ENCODE results near the gene ART5.

ART5 gene

GRCh38 chr11:3641701-3642070, at the start of gene ART5:
Gene ART5, minus strand, starts transcription at chr11:3641992. Its CDS starts 130 bp downstream, at chr11:3641862.
- DNase-seq (ENCODE audit: low read depth): no peak

- no peak for DNase-seq (ENCODE audit: low read depth)
These were observed 45.0 kb upstream of the ART5 start for GRCh38 chr11:3686751-3687150.

- no peak for DNase-seq (ENCODE audit: low read depth)
These were observed 44.1 kb upstream of the ART5 start for GRCh38 chr11:3685923-3686322.

DNA sequence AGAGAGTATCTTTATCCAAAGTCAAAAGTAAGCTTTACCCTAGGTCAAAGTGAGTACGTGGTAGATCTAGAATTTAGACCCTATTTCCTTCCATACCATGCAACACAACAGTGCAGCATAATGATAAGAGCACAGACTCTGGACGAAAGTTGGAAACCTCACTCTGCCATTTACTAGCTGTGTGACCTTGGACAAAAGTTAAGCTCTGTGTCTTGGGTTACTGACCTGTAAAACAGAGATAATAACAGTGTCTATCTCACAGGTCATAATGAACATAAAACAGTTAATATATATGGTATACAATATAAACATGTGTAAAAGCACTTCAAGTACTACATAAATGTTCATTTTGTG, 43.0 kb upstream of the ART5 start:
- no peak for DNase-seq (ENCODE audit: low read depth)

DNA sequence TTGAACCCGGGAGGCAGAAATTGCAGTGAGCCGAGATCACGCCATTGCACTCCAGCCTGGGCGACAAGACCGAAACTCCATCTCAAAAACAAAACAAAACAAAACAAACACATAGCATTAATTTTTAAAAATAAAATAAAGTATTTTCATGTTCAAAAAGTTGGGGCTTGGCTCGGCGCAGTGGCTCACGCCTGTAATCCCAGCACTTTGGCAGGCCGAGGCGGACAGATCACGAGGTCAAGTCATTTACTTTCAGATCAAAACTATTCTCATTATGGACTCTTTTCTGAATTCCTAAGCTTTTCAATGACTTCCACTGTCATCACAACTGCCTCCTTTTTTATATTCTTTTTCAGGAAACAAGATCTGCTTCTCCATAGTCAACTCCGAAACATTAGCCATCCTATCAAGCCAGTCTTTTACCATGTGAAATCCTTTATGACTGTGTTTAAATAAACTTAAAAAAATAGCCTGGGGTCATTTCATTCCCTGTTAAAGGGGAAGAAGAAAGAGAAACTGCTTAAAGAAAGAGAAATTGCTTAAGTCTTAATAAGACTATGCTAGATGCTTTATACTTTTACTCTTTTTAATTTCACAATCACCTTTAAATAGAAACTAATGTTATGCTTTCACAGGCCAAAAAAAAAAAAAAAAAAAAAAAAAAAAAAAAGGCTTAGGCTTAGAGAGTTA, 42.5 kb upstream of the ART5 start:
- DNase-seq (ENCODE audit: low read depth): no peak

- no peak for DNase-seq (ENCODE audit: low read depth)
These were observed 41.2 kb upstream of the ART5 start for GRCh38 chr11:3683039-3683438.

DNA sequence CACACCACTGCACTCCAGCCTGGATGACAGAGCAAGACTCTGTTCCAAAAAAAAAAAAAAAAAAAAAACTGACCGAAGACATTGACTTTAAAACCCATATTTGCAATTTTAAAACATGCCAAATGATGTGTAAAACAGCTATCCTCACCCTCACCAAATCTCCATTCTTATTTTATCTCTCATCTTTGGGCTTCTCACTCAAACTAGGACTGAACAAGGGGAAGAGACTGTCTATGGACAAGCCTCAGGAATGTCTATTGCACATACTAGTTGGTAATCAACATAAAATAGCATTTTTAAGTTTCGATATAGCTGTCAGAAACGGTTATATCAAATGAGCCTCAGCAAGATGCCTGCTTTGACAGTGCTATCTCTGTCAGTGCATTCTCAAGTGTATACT, 37.3 kb upstream of the ART5 start:
- no peak for DNase-seq (ENCODE audit: low read depth)

DNA sequence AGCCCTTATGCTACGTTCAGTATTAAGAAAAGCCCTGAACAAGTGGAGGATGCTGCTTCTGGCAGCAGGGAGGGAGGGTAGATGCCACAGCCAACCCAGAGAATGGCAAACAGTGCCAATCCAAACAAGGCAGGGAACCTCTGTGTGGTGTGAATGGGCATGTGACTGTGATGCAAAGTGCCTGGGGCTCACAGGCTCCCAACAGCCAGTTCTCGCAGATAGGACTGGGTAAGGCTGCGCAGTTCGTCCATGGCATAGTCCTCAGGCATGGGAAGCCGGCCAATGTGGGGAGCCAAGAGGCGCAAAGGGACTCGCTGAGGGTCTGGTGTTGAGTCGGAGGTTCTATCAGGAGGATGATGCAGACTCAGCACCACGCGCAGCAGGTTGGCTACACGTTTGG, 34.2 kb upstream of the ART5 start:
- no peak for DNase-seq (ENCODE audit: low read depth)

GRCh38 chr11:3674189-3674588, 32.4 kb upstream of the ART5 start:
- no peak for DNase-seq (ENCODE audit: low read depth)

DNA sequence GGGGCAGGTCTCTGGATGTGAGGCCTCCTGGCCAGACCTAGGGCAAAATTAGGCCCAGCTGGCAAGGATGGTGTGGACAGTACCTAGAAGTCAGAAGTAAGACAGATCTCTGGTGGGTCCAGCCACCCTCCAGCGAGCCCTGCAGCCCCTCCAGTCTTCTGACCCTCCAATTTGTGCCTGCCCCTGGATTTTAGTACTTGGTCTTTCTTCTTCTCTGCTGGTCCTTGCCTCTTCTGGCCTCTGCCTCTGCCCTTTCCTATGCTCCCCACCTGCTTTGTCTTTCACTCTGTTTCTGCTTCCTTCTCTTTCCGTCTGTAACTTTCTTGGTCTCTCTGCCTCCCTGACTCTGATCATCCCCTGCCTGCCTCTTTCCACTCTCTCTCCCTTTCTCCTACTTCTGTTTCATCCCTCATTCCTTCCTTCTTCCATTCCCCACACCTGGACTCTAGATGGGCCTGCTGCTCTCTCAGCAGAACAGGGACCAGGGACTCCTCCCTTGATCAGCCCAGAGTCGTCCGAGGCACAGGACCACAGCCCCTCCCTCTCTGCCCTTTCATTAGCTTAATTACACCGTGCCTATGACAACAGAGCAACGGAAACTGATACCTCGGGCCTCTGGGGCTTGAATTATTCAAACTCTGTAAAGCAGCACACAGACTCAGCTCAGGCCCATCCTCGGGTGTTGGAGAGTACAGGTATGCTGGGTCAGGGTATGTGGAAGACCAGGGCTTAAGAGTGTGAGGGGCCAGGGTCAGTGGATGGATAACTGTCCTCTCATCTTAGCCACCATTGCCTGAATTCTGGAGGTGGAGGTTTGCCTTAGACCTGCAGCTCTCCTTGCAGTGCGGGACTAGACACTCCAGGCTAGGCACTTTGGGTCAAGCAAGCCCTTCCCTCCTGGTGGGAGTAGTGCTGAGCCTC, 29.8 kb upstream of the ART5 start, which contains the start of gene CHRNA10:
Gene CHRNA10 (minus strand): TSS at position 51 of the 921 bp plus-strand sequence. CDS start 72 bp downstream, outside the sequence.
- DNase-seq (ENCODE audit: low read depth): no peak

GRCh38 chr11:3669742-3670183, 28.0 kb upstream of the ART5 start:
- DNase-seq (ENCODE audit: low read depth): no peak

DNA sequence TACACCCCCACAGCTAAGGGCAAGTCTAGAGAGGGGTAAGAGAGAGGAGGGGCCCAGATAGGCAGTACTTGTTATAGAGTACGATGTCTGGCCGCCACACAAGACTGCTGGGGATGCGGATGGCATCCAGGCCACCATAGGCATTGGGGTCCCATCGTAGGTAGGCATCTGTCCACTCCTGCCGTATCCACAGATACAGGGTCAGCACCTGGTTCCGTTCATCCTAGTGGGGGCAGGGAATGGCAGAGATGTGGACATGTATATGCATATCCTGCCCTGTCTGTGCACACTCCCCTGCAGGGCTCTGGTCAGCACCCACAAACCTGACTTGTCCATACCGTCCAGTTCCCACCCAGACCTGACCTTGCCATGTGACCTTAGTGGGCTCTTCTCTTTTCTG, 27.3 kb upstream of the ART5 start:
- no peak for DNase-seq (ENCODE audit: low read depth)

- no peak for DNase-seq (ENCODE audit: low read depth)
These were observed 25.6 kb upstream of the ART5 start for GRCh38 chr11:3667149-3668035.

DNA sequence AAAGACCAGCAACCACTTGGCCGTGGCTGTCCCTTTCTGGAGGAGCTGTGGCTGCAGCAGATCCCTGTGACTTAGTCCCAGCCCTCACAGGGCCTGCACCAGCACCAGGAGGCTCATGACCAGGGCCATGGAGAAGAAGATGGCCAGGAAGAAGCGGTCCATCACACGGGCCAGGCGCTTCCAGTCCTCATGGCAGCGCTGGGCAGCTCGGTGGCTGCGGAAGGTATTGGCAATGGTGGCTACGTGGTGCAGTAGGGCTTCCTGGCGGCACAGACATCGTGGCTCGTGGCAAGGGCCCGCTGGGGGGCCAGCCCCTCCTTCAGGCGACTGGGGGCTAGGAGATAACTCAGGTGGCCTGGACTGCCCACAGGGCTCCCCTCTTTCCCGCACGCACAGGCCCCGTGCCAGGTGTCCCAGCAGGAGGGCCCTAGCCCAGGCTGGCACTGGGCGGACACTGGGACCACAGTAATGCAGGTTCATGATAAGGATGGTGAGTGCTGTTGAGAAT, 24.3 kb upstream of the ART5 start:
- no peak for DNase-seq (ENCODE audit: low read depth)

DNA sequence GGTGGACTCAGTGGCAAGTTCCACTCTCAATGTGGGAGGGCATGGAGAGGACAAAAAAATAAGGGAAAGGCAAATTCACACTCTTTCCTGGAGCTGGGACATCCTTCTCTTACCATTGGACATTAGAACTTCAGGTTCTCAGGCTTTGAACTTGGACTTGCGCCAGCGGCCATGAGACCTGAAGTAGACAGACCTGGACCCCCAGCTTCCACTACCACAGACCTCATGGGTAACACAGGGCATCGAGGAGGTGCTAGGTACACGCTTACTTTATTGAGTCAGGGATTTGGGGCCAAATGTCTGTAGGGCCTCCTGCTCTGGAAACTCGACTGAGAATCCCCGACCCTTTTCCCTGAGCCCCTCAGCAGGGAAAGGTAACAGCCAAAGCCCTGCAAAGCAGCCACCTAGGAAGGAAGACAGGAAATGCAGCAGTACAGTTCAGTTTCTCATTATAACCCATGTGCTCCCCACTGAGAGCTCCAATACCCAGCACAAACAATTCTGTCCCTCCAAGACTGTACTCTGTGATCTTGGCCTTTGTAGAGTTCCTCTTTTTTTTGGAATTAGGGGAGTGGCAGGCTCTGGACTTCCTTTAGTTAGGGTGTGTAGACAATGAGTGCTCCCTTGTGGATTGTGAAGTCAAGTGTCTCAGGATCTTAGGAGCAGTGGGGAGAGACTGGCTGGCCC, 23.7 kb upstream of the ART5 start:
- DNase-seq (ENCODE audit: low read depth): no peak

DNA sequence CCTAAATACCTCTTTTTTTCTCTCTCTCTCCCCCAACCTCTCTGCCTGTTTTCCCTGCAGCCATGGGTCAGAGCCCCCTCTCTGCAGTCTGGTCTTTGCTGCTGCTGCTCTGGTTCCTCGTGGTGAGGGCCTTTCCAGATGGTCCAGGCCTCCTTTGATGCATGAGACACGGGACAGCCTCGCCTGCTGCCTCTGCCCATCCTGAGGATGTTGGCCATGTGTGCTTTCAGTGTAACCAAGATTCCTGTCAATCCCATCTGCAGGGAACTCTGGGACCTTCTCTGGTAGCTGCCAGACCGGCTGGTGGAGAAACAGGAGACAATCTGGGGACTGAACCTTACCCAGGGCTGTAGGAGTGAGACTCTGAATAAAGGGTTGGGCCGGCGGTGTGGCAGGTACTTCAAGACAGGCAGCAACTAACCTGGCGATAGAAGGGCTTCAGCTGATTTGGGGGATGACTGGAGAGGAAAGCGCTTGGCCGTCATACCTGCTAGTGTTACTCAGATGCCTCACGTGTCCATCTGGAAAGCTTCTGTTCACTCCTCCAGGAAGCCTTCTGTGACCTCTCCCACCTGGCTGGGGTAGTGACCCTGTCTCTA, 22.3 kb upstream of the ART5 start:
- no peak for DNase-seq (ENCODE audit: low read depth)

DNA sequence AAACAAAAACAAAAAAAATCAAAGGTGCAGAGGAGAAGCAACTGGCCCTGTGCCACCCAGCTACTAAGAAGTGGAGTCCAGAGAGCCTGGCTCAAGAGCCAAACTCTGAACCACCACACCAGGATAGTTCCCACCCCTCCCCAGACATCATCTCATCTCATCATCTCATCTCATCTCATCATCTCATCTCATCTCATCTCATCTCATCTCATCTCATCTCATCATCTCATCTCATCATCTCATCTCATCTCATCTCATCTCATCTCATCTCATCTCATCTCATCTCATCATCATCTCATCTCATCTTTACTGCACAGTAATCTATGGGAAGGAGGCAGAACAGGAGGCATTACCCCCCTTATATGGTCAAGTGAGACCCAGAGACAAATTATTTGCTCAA, 21.1 kb upstream of the ART5 start:
- no peak for DNase-seq (ENCODE audit: low read depth)

GRCh38 chr11:3660960-3661359, 19.2 kb upstream of the ART5 start:
- DNase-seq (ENCODE audit: low read depth): no peak

DNA sequence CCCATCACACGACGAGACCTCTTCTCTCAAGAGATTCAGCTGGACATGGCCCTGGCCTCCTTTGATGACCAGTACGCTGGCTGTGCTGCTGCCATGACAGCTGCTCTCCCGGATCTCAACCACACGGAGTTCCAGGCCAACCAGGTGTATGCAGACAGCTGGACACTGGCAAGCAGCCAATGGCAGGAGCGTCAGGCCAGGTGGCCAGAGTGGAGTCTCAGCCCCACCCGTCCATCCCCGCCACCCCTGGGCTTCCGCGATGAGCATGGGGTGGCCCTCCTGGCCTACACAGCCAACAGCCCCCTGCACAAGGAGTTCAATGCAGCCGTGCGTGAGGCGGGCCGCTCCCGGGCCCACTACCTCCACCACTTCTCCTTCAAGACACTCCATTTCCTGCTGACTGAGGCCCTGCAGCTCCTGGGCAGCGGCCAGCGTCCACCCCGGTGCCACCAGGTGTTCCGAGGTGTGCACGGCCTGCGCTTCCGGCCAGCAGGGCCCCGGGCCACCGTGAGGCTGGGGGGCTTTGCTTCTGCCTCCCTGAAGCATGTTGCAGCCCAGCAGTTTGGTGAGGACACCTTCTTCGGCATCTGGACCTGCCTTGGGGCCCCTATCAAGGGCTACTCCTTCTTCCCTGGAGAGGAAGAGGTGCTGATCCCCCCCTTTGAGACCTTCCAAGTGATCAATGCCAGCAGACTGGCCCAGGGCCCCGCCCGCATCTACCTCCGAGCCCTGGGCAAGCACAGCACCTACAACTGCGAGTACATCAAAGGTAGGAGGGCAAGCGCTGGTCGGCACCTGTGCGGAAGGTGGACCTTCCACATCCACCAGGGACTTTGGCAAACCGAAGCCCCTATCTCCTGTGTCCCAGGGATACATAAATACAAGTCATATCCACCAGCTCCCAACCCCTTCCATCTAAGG, 18.1 kb upstream of the ART5 start:
- DNase-seq (ENCODE audit: low read depth): no peak

- DNase-seq (ENCODE audit: low read depth): no peak
These were observed 16.5 kb upstream of the ART5 start for GRCh38 chr11:3658252-3658651.
